Esophagus squamous epithelium (tissue), 4 donors: ENCODE results near the gene NSUN6.

Source experiments
- CTCF ChIP-seq, 6 experiments: fragments of 450-650 bp in 4 of 6; fragments of 200-600 bp in 2 of 6; sonication (generic) in 2 of 6; IDR thresholded peaks; one replicate each; pipeline ENCODE4 v1.5.1; 2016 to 2019; ENCODE audit warnings: antibody characterized with exemption in 6 of 6, mild to moderate bottlenecking in 4 of 6, moderate library complexity in 4 of 6
- POLR2A ChIP-seq, 4 donors: fragments of 450-650 bp; IDR thresholded peaks; one replicate each; pipeline ENCODE4 v1.6.1; 2017; ENCODE audit warnings: antibody characterized with exemption in 4 of 4, mild to moderate bottlenecking in 4 of 4, moderate library complexity in 3 of 4

GRCh38 chr10:18683427-18683826, 32.0 kb upstream of the NSUN6 start:
- TF ChIP-seq CTCF (IDR thresholded peaks at IDR 0.05) = no peak
- TF ChIP-seq POLR2A (IDR thresholded peaks at IDR 0.05) = no peak
